ENCODE measurements around the gene MT1HL1.

DNA sequence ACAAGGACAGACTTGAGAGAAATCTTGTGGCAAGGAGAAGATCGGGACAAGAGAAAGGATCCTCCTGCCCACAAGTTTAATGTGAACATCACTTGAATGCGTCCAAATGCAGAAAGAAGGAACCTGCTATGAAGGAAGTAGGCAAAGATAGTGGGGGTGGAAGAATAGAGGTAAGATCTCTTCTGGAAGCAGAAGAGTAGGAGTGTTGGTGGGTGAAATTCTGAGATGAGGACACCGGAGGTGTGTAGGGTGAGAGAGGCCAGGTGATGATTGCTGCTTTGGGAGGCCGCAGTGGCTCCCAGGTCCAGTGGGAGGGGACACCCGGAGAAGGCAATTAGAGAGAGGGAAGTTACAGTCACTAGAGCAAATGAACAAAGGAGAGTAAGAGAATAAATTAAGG lies 44.6 kb upstream of the MT1HL1 start:
- TF ChIP-seq CTCF (IDR thresholded peaks at IDR 0.05; ENCODE audit: low read length) (no peak), EZH2 (IDR thresholded peaks at IDR 0.05; ENCODE audit: borderline replicate concordance, low read length) (no peak)
